Osteocyte (in vitro differentiated cells): ENCODE data around the gene ELANE. TPM values are rescaled to one million over a fixed set of nuclear protein-coding genes. Genes with fewer than 3 reads are reported as not detected.
A peak's percentile ranks its signal among the peaks of the same experiment; 100 is the strongest.

ENCODE experiments used
- DNase-seq: peaks from one replicate; pipeline ENCODE4 v3.0.0; 2021; ENCODE audit warnings: mixed read lengths; ENCODE audit not compliant: unreplicated experiment; ENCODE audit errors: extremely low spot score
- H3K27ac Mint-ChIP-seq: one replicate; pipeline ENCODE4 v1.8.0; 2021; ENCODE audit warnings: mild to moderate bottlenecking, mixed read lengths; ENCODE audit not compliant: unreplicated experiment
- H3K27me3 Mint-ChIP-seq: one replicate; pipeline ENCODE4 v1.8.0; 2021; ENCODE audit warnings: mixed read lengths; ENCODE audit not compliant: unreplicated experiment
- H3K36me3 Mint-ChIP-seq: one replicate; pipeline ENCODE4 v1.8.0; 2021; ENCODE audit warnings: mixed read lengths; ENCODE audit not compliant: unreplicated experiment
- H3K4me1 Mint-ChIP-seq: one replicate; pipeline ENCODE4 v1.8.0; 2021; ENCODE audit warnings: mixed read lengths; ENCODE audit not compliant: unreplicated experiment
- H3K4me3 Mint-ChIP-seq: one replicate; pipeline ENCODE4 v1.8.0; 2021; ENCODE audit warnings: mild to moderate bottlenecking, moderate library complexity, mixed read lengths; ENCODE audit not compliant: unreplicated experiment
- H3K9me3 Mint-ChIP-seq: one replicate; pipeline ENCODE4 v1.8.0; 2021; ENCODE audit warnings: mixed read lengths; ENCODE audit not compliant: unreplicated experiment
- total RNA-seq: library from RNA; stranded (reverse); gene quantifications from 2 replicates; pipeline ENCODE4 v1.2.1, GENCODE V29; 2021
- TF ChIP-seq, protein P1 (sequence below): fragments of 200-600 bp; sonication (generic); IDR thresholded peaks from 2 replicates; pipeline ENCODE4 v1.5.0; 2021; ENCODE audit warnings: antibody characterized with exemption, mild to moderate bottlenecking, moderate library complexity

Gene ELANE
- total RNA-seq, 1 donor from 2014 or later: 1.2 TPM

DNA sequence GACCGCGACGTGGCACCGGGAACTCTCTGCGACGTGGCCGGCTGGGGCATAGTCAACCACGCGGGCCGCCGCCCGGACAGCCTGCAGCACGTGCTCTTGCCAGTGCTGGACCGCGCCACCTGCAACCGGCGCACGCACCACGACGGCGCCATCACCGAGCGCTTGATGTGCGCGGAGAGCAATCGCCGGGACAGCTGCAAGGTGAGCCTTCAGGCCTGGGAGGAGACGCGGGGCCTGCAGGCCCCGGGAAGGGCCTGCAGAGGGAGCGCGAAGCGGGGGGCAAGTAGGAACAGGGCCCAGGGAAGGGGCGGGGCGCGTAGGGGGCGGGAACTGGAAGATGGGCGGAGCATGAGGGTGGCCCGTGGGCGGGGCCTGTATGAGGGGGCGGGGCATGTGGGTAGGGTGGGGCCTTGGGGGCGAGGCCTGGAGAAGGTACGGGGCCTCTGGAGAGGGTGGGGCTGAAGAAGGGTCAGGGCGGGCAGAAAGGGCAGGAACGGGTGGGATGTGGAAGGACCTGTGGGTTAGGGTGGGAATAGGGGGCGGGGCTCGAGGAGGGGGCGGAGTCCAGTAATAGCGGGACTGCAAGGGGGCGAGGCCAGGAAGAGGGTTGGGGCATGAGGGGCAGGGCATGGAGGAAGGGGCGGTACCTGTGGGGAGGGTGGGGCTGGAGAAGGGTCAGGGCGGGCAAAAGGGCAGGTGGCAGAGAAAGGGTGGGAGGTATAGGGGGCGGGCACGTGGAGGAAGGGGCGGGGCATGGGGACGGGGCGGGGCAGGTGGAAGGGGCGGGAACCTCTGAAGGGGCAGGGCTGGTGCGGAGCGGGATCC lies 9.9 kb downstream of the ELANE start:
- TF ChIP-seq, protein P1, sequence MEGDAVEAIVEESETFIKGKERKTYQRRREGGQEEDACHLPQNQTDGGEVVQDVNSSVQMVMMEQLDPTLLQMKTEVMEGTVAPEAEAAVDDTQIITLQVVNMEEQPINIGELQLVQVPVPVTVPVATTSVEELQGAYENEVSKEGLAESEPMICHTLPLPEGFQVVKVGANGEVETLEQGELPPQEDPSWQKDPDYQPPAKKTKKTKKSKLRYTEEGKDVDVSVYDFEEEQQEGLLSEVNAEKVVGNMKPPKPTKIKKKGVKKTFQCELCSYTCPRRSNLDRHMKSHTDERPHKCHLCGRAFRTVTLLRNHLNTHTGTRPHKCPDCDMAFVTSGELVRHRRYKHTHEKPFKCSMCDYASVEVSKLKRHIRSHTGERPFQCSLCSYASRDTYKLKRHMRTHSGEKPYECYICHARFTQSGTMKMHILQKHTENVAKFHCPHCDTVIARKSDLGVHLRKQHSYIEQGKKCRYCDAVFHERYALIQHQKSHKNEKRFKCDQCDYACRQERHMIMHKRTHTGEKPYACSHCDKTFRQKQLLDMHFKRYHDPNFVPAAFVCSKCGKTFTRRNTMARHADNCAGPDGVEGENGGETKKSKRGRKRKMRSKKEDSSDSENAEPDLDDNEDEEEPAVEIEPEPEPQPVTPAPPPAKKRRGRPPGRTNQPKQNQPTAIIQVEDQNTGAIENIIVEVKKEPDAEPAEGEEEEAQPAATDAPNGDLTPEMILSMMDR: peak; percentile 13
- Mint-ChIP-seq H3K27ac (peak overlapping the region; percentile 44), H3K4me3 (peak overlapping the region; percentile 50), H3K4me1 (peaks cover 39% of the 10 kb centered on the region), H3K36me3 (no peaks in the 10 kb centered on the region), H3K9me3 (no peaks in the 10 kb centered on the region), H3K27me3 (no peaks in the 10 kb centered on the region)
- DNase-seq: peak; percentile 84

DNA sequence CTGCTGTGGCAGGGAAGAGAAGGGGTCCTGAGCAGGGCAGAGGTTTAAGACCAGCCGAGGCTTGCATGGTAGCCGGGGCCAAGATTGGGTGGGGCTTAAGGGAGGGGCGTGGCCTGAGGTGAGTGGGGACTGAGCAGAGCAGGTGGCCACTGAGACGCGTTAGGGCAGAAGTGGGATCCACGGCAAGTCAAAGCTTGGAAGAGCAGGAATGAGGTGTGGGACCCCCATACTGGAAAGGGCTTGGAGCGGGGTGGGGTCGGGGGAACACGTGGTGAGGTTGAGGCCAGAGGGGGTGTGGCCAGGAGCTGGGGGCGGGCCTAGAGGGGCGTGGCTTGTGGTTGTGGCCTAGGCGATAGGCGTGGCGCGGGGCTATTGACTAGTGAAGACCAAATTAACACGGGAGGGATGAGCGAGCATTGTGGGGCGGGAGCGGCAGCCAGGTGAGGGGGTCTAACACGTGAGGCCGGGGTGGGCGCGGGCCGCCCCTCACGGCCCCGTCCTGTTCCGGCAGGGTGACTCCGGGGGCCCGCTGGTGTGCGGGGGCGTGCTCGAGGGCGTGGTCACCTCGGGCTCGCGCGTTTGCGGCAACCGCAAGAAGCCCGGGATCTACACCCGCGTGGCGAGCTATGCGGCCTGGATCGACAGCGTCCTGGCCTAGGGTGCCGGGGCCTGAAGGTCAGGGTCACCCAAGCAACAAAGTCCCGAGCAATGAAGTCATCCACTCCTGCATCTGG lies 10.6 kb downstream of the ELANE start:
- Mint-ChIP-seq H3K27ac (peak overlapping the region; percentile 44), H3K4me3 (no peak overlapping the region), H3K4me1 (peaks cover 47% of the 10 kb centered on the region), H3K27me3 (no peaks in the 10 kb centered on the region), H3K9me3 (no peaks in the 10 kb centered on the region), H3K36me3 (peaks cover 4% of the 10 kb centered on the region)
- DNase-seq: peak; percentile 88
- TF ChIP-seq, protein P1: no peak

DNA sequence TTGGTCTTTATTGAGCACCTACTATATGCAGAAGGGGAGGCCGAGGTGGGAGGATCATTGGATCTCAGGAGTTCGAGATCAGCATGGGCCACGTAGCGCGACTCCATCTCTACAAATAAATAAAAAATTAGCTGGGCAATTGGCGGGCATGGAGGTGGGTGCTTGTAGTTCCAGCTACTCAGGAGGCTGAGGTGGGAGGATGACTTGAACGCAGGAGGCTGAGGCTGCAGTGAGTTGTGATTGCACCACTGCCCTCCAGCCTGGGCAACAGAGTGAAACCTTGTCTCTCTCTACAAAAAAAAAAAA lies 11.2 kb downstream of the ELANE start:
- Mint-ChIP-seq H3K36me3 (peaks cover 4% of the 10 kb centered on the region), H3K4me3 (no peak overlapping the region), H3K9me3 (no peaks in the 10 kb centered on the region), H3K27ac (no peak overlapping the region), H3K4me1 (peaks cover 52% of the 10 kb centered on the region), H3K27me3 (no peaks in the 10 kb centered on the region)
- TF ChIP-seq, protein P1: no peak
- no peak for DNase-seq

DNA sequence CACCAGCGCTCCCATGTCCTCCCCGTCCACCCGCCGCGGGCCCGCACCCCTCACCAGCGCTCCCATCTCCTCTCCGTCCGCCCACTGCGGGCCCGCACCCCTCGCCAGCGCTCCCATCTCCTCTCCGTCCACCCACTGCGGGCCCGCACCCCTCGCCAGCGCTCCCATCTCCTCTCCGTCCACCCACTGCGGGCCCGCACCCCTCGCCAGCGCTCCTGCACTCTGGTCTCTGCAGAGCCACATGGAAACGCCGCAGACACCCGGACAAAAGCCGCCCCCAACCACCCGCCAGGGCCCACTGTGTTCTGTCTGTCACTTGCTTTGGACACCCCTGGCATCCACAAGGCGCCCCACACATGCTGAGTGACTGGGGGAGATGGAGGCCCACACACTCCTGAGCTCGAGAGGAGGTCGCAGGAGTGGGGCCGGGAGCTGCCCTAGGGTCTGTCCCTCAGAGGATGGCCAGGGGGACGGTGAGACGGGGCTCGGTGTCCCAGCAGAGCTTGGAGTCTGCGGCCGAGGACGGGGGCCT lies 14.7 kb downstream of the ELANE start:
- no peak for DNase-seq
- no peaks in the 10 kb centered on the region for H3K9me3 Mint-ChIP-seq
- peak overlapping the region; percentile 97 for H3K27ac Mint-ChIP-seq
- peaks cover 65% of the 10 kb centered on the region for H3K4me1 Mint-ChIP-seq
- H3K36me3 Mint-ChIP-seq: peaks cover 9% of the 10 kb centered on the region
- H3K4me3 Mint-ChIP-seq: no peak overlapping the region
- TF ChIP-seq, protein P1: no peak
- H3K27me3 Mint-ChIP-seq: no peaks in the 10 kb centered on the region

DNA sequence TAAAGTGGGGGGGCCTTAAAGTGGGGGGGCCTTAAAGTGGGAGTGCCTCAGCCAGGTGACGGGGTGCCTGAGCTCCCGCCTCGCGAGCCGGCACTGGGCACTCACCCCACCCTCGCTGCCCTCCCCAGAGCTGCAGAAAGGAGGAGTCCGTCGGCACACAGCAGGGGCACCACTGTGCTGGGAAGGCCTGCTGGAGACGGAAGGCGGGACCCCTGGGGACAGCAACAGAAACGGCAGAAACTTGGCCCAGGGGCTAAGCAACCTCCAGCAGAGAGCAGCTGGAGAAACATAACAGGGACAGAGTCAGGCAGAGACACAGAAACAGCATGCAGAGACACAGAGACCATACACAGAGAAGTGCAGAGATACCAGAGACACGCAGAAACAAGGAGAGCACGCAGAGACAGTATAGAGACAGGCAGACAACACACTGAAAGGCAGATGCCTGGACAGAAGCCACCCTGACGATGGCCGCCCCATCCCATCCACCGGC lies 15.2 kb downstream of the ELANE start:
- Mint-ChIP-seq H3K27ac (peak overlapping the region; percentile 97), H3K9me3 (no peaks in the 10 kb centered on the region), H3K4me3 (peak overlapping the region; percentile 52), H3K36me3 (peaks cover 9% of the 10 kb centered on the region), H3K27me3 (no peaks in the 10 kb centered on the region), H3K4me1 (peaks cover 69% of the 10 kb centered on the region)
- peak; percentile 94 for DNase-seq
- TF ChIP-seq, protein P1: no peak
